ENCODE measurements around the gene SLCO6A1.
"Not testable (repeated sequence)": the region's sequence is repeated elsewhere in the genome, so short reads cannot be mapped to it uniquely, and the experiment has no call there.

The SLCO6A1 gene, protein sequence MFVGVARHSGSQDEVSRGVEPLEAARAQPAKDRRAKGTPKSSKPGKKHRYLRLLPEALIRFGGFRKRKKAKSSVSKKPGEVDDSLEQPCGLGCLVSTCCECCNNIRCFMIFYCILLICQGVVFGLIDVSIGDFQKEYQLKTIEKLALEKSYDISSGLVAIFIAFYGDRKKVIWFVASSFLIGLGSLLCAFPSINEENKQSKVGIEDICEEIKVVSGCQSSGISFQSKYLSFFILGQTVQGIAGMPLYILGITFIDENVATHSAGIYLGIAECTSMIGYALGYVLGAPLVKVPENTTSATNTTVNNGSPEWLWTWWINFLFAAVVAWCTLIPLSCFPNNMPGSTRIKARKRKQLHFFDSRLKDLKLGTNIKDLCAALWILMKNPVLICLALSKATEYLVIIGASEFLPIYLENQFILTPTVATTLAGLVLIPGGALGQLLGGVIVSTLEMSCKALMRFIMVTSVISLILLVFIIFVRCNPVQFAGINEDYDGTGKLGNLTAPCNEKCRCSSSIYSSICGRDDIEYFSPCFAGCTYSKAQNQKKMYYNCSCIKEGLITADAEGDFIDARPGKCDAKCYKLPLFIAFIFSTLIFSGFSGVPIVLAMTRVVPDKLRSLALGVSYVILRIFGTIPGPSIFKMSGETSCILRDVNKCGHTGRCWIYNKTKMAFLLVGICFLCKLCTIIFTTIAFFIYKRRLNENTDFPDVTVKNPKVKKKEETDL

DNA sequence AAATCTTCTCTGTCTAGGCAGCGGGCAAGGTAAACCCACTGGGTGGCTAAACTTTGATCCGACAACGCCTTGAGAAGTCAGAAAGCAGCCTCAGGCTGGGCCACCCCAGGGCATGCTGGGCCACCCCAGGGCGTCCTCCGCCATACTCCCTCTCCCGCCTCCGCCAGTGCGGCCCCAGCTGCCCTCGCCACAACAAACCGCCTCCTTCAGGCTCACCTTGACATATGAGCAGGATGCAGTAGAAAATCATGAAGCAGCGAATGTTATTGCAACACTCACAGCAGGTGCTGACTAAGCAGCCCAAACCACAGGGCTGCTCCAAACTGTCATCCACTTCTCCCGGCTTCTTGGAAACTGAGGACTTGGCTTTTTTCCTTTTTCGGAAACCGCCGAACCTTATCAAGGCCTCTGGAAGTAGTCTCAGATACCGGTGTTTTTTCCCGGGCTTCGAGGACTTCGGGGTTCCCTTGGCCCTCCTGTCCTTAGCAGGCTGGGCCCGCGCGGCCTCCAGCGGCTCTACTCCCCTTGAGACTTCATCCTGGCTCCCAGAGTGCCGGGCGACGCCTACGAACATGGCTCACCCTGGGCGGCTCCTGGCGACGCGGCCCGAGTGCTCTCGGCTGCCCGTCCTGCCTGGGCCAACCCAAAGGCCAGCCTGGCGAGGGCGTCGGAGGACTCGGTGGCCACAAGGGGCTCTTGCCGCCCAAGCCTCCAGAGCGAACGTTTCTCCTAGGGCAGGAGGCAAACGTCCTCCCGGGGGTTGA is at the start of gene SLCO6A1:
SLCO6A1 (minus strand) TSS at position 731 of the 764 bp plus-strand sequence; CDS start at position 574, 157 bp downstream.
- no peak for DNase-seq (ENCODE audit: low read depth in 2 of 2, low spot score in 1 of 2)

DNA sequence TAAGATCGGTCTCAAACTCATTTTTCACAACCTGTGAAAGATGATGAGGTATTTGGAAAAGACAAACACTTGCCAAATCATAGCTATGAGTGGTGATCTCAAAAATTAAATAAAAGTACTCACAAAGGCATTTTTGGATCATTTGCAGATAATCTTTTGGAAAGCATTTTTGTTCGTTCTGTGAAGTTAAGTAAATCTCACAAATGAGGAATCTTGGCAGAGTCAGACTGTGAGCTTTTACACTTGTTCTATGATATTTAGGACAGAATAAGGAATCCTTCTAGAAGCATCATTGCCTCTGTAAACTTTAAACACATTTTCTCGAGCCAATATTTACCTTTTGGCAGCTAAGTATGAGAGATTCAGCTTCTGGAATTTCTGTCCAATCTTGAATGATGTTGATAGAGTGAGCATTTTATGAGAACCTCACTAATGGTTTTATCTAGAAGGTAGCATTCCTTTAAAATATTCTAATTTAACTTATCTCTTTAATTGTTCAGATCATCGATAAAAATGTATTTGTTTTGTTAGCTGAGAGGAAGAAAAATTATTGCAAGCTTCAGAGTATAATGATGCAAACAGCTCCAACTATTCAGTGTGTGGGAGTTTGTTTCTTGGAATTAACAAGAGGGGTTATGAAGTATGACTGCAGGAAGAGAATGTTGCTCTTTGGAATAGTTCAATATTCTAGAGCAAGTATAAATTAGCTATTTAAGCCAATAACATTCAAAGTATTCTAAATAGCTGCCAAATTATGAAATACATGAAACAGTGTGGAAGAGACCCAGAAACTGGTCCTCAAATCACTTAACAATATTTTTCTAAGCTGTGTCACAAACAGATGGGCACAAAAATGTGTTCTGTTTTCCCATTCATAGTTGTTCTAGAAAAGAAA is 48.6 kb upstream of the SLCO6A1 start:
- DNase-seq (ENCODE audit: low read depth in 2 of 2, low spot score in 1 of 2) = no peak

DNA sequence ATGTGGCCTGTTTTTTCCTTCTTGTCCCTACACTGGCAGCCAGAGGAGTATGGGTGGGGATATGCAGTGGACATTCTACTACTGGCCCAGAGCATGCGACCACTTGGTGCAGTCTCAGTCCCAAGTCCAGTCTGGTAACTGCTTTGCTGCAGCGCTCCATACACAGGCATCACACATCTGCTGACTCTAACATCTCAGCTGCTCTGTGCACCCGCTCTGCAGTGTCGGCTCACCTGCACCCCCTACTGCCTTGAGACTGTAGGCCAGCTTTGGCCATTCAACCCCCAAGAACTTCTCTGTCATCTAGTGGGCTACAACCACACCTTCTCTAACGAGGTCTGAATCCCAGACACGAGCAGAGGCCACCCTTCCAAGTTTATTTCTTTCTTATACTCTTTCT is 46.4 kb upstream of the SLCO6A1 start:
- DNase-seq (ENCODE audit: low read depth in 2 of 2, low spot score in 1 of 2) = no peak

DNA sequence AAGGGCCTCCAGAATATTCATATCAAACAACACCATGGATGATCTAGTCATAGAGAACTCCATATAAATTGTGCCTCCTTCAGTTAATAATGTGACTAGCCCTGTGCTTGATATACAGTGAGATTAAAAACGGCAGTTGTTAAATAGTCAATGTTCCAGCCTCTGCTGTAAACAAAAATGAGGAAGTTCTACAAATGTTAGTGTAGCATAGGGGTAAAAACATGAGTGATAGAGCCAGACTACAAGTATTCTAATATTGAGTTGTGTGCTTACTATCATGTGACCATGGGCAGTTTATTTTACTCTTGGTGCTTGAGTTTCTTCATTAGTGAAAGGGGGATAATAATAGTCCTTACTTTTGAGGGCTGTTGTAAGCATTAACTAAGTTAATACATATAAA is 43.3 kb upstream of the SLCO6A1 start:
- no peak for DNase-seq (ENCODE audit: low read depth in 2 of 2, low spot score in 1 of 2)

DNA sequence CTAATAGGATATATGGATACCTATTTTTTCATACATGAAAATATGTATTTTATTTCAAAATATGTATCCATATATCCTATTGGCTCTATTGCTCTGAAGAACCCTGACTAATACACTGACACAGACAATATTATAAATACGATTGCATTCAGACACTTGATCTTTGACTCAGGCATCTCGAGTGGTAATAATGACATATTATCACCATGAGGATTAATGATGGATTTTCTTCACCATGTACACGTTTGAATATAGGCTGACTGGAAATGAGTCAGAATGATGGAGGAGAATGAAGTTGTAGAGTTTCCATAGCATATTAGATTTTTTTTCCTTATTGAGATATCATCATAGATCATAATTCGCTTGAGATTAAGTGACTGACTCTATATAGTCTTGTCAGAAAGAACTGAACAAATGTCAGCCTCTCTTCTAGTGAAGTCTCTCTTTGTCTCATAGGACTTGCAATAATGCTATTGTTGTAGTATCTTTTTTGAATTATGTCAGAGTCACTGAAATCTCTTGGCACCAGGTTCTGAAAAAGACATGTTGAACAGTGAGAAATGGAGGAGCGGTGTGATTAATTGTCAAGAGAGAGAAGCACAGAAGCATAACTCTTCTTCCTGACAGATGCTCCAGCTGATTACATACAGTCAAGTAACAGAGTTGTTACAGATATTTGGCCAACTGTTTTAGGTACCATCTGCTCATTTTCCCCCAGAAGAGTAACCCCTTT is 41.4 kb upstream of the SLCO6A1 start:
- DNase-seq (ENCODE audit: low read depth in 2 of 2, low spot score in 1 of 2) = no peak

DNA sequence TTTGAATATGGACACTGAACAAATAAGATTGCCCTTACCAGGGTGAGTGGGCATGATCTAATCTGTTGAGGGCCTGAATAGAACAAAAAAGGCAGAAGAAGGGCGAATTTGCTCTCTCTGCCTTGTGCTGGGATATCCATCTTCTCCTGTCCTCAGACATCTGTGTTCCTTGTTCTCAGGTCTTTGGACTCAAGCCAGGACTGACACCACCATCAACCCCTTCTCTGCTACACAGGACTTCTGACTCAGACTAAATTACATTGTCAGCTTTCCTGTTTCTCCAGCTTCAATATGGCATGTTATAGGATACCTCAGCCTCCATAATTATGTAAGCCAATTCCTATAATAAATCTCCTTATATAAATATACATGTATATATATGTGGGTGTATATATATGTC is 40.8 kb upstream of the SLCO6A1 start:
- no peak for DNase-seq (ENCODE audit: low read depth in 2 of 2, low spot score in 1 of 2)

DNA sequence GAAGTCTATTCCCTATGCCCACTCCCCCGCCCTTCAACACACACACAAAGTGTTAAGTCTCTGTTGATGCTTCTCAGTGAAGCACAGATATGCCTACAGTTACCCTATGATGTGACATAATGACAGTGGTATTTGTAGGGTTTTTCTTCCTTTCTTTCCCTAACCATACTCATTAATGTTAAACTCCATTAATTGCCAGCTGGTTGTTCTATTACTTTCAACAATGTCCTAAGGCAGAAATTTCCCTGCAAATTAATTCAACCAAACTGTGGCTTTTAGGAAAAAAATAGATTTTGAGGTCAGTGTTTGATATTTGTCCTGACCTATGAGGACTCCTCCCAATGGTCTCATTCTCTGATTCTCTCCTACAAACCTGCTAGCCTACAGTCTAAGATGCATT is 38.2 kb upstream of the SLCO6A1 start:
- no peak for DNase-seq (ENCODE audit: low read depth in 2 of 2, low spot score in 1 of 2)

DNA sequence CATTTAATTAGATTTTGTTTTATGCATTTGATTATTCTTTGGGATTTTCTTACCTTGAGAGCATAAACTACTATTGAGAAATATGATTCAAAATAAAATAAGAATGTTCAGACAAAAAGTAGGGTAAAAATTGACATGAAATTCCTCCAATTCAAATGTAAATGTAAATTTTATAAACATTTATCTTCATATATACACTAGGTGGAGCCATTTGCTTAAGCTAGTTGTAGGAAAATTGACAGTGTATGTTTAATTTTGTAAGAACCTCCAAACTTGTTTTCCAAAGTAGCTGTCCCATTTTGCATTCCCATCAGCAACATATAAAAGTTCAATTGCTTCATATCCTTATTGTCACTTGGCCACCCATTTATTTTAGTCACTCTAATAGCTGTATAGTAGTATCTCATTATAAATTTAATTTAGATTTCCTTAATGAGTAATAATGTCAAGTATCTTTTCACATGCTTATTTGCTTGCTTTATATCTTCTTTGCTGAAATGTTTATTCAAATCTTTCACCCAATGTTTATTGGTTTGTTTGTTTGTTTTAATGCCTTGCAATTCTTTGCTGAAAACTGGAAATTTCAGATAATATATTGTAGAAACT is 37.6 kb upstream of the SLCO6A1 start:
- no peak for DNase-seq (ENCODE audit: low read depth in 2 of 2, low spot score in 1 of 2)

DNA sequence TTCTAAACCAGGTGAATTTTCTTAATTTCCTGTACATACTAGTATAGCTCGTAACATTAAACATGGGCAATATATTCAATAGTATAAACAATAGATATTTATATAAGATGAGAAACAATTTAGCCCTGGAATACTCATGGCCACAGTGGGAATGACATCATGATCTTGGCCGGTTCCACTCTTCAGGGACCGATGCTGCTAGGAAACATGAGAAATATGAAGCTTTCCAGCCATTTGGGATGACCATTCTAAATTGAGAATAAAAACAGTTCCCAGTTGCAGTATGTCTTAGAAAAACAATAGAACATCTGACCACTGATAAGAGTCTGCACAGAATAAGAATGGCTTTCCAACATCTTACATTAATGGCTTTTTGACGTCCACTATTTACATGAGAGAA is 33.3 kb upstream of the SLCO6A1 start:
- no peak for DNase-seq (ENCODE audit: low read depth in 2 of 2, low spot score in 1 of 2)

DNA sequence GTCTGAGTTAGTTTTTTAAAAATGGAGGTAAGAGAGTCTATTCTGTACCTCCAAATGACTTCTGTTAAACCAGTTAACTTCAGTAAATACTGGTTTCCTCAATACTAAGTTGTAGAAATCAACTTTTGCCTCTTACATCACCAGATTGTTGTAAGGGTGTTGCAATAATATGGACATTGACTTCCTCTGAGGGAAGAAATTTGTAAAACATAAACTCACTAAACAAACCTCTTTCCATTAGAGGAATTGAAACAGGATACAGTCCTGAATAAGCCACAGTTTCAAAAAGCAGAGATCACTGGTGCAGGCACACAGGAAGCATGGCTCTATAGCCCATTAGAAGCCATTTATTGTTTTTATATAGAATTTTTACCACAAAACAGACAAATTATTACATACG is 32.7 kb upstream of the SLCO6A1 start:
- DNase-seq (ENCODE audit: low read depth in 2 of 2, low spot score in 1 of 2) = no peak

DNA sequence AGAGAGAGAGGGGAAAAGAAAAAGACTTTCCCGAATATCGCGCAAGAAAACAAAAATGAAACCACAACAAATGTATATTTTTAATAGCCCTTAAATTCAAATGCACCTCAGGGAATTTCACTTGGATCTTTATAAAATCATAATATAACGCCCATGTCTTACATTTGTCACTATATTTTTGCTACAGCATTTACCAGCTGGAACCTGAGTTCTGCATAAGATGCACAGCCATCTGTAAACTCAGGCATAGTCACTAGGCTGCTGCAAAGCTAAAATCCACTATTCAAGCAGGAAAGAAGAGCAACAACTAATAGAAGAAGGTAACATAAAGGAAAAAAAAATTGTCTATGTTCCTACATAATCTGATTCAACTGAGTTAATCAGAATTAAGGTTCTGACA is 30.6 kb upstream of the SLCO6A1 start:
- DNase-seq (ENCODE audit: low read depth in 2 of 2, low spot score in 1 of 2) = no peak

DNA sequence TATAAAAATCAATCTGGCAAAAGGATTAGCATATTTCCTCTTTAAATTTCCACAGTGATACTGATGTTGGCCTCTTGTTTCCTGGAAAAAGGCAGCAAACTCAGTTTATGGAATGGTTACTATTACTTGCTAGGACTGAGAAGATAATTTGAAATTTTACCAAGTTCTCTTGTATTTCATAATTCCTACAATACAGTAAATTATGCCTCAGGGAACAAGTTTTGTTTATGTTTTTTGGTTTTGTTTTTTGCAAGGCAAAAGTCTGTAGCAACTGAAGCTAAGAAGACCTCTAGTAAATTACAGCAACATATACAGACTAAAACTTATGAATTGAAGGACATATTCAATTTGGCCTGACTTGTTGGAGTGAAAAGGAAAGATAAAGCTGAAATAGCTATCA is 30.2 kb upstream of the SLCO6A1 start:
- no peak for DNase-seq (ENCODE audit: low read depth in 2 of 2, low spot score in 1 of 2)

DNA sequence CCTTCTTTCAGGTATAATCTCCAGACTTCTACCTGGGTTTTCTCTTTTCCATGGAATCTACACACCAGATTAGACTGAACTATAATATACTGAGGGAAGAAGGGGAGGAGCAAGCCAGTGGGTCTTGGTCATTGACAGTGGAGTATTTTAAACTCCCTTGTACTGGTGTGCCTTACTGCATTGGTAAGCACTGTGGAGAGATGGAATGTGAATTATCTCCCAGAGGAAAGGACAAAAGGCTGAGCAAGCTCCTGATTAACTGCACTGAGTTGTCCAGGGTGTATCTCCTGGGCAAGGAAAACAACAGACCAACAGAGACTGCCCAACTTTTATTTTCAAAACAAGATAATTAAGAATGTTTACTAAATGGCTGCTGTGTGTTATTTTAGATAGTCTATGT is 29.8 kb upstream of the SLCO6A1 start:
- no peak for DNase-seq (ENCODE audit: low read depth in 2 of 2, low spot score in 1 of 2)

DNA sequence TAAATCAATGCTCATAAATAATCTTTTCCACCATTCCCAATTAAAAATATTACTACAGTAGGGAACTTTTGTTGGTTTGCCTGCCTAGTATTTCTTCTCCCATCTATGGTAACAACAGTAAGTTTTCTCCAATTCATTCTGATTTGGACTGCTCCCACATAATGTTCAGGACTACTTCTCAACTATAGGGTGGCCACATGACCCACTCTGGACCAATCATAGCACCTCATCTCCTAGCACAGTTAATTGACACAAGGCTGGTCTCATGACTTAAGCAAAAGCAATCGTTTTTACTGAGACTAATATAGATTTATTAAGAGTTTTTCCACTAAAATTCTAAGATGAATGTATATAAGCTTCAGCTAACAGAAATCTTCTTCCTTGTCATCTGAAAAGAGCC is 28.7 kb upstream of the SLCO6A1 start:
- no peak for DNase-seq (ENCODE audit: low read depth in 2 of 2, low spot score in 1 of 2)

DNA sequence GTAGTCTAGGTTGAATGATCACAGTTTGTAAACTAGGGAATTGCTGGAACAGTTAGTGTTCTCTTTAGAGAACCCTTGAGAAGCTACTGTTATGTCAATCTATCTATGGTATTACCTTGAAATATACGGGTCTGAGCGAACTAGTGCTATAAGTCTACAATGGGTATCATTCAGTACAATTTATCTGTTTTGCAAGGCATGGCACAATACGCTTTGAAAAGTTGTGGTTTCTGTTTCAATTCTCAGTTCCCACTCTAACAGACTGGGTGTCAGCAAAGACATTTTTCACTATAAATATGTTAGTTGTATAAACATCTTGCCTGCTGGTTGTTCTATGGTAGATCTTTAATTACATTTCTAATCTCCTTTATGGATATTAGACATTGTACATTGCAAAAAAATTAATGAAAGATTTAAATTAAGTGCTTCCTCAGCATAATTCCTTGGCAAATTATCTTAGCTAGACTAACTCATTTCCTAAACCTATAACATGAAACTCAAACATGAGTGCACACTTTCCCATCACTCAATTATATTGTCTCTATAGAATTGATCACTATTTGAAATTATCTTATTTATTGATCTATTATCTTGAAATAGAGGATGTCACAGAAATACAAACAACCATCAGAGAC is 24.9 kb upstream of the SLCO6A1 start:
- no peak for DNase-seq (ENCODE audit: low read depth in 2 of 2, low spot score in 1 of 2)

DNA sequence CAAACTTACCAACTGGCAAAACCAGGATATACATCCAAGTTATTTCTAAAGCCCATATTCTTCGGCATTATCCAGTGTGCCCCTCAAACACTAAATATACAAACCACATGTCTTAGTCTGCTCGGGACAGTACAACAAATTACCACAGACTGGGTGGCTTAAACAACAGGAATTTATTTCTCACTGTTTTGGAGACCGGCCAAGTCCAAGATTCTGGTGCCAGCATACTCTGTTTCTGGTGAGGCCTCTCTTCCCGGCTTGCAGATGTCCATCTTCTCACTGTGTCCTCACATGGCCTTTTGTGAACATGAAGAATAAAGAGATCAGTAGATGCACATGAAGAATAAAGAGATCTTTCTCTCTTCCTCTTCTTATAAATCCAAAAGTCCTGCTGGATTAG is 12.9 kb upstream of the SLCO6A1 start:
- DNase-seq (ENCODE audit: low read depth in 2 of 2, low spot score in 1 of 2) = no peak

DNA sequence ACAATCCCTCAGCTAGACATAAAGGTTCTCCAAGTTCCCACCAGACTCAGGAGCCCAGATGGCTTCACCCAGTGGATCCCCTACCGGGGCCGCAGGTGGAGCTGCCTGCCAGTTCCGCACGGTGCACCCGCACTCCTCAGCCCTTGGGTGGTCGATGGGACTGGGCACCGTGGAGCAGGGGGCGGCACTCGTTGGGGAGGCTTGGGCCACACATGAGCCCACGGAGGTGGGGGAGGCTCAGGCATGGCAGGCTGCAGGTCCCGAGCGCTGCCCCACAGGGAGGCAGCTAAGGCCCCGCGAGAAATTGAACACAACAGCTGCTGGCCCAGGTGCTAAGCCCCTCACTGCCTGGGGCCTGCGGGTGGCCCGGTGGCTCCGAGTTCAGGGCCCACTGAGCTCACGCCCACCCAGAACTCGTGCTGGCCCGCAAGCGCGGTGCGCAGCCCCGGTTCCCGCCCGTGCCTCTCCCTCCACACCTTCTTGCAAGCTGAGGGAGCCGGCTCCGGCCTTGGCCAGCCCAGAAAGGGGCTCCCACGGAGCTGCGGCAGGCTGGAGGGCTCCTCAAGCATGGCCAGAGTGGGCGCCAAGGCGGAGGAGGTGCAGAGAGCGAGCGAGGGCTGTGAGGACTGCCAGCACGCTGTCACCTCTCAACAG is 7.4 kb downstream of the SLCO6A1 start:
- not testable (repeated sequence) for DNase-seq (ENCODE audit: low read depth in 2 of 2, low spot score in 1 of 2)

DNA sequence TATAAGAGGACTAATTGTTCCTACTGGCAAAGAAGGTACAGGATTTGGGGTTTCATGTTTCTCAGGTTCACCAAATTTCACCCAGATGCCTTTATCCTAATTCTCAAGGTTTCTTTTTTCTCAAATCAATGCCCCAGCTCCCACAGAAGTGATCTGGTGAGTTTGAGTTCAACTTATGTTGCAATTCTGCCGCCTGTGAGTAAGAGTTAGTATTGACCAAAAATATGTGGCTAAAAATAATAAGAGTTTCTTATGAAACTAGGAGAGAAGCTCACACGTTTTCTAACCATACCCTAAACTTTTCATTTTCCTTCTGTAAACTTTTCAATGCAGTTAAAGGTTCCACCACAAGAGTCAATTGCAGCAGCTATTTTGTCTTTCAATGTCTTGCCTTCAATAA is 15.1 kb downstream of the SLCO6A1 start:
- no peak for DNase-seq (ENCODE audit: low read depth in 2 of 2, low spot score in 1 of 2)
